GM18498 (cell line): Measurements from ENCODE around the gene YIF1B.

Source experiments
- ATAC-seq: cut with Tn5 transposase; IDR thresholded peaks from one replicate; pipeline ENCODE4 v1.9.1; 2021; ENCODE audit warnings: mild to moderate bottlenecking, moderate library complexity; ENCODE audit not compliant: unreplicated experiment

Gene YIF1B

GRCh38 chr19:38335949-38336637 lies 20.3 kb upstream of the YIF1B start:
- ATAC-seq, result peak; percentile 70

GRCh38 chr19:38333245-38333644 lies 17.5 kb upstream of the YIF1B start:
- no peak for ATAC-seq

GRCh38 chr19:38331728-38332127 lies 16.0 kb upstream of the YIF1B start:
- no peak for ATAC-seq

- ATAC-seq, result no peak
These were observed 13.9 kb upstream of the YIF1B start for GRCh38 chr19:38329651-38330050.

GRCh38 chr19:38326591-38326990 lies 10.8 kb upstream of the YIF1B start:
- no peak for ATAC-seq

GRCh38 chr19:38324431-38324830 lies 8.7 kb upstream of the YIF1B start:
- ATAC-seq, result no peak

GRCh38 chr19:38323291-38323690 lies 7.5 kb upstream of the YIF1B start:
- no peak for ATAC-seq

- ATAC-seq, result no peak
These were observed 6.0 kb upstream of the YIF1B start for GRCh38 chr19:38321646-38322196.

- ATAC-seq, result no peak
These were observed 5.2 kb upstream of the YIF1B start for GRCh38 chr19:38320969-38321339.

- ATAC-seq, result no peak
These were observed 3.9 kb upstream of the YIF1B start, which contains the start of gene KCNK6 for GRCh38 chr19:38319421-38320258. Gene KCNK6 (plus strand): TSS chr19:38319845. CDS start chr19:38319951, 106 bp downstream.

- ATAC-seq, result no peak
These were observed 2.9 kb upstream of the YIF1B start for GRCh38 chr19:38318660-38319059.

GRCh38 chr19:38317104-38317612 lies 1.4 kb upstream of the YIF1B start:
- ATAC-seq, result no peak

- peak; percentile 10 for ATAC-seq
These were observed 825 bp upstream of the YIF1B start for GRCh38 chr19:38316477-38317067.

- no peak for ATAC-seq
These were observed 4.8 kb downstream of the YIF1B start for GRCh38 chr19:38310986-38311385.

- ATAC-seq, result no peak
These were observed 5.5 kb downstream of the YIF1B start for GRCh38 chr19:38310279-38310670.

- ATAC-seq, result no peak
These were observed 6.0 kb downstream of the YIF1B start for GRCh38 chr19:38309615-38310278.

GRCh38 chr19:38308926-38309614 lies 6.7 kb downstream of the YIF1B start:
- no peak for ATAC-seq

- ATAC-seq, result no peak
These were observed 7.6 kb downstream of the YIF1B start for GRCh38 chr19:38308006-38308766.

GRCh38 chr19:38307597-38307996 lies 8.2 kb downstream of the YIF1B start:
- no peak for ATAC-seq
